Ishikawa (cell line): ENCODE data around the gene DHRS3.

ENCODE experiments used
- CEBPB ChIP-seq: IDR thresholded peaks from 2 replicates; pipeline ENCODE4 v1.6.1; 2012
- CREB1 ChIP-seq: IDR thresholded peaks from 2 replicates; pipeline ENCODE4 v1.6.1; 2012; ENCODE audit warnings: low read depth
- EGR1 ChIP-seq: IDR thresholded peaks from 2 replicates; pipeline ENCODE4 v1.6.1; 2012
- EP300 ChIP-seq: IDR thresholded peaks from 2 replicates; pipeline ENCODE4 v1.6.1; 2012; ENCODE audit warnings: borderline replicate concordance
- FOXM1 ChIP-seq: IDR thresholded peaks from 2 replicates; pipeline ENCODE4 v1.6.1; 2012; ENCODE audit warnings: low read depth, borderline replicate concordance
- NFIC ChIP-seq: IDR thresholded peaks from 2 replicates; pipeline ENCODE4 v1.6.1; 2012
- RAD21 ChIP-seq: IDR thresholded peaks from 2 replicates; pipeline ENCODE4 v1.6.1; 2012; ENCODE audit warnings: low read depth
- TAF1 ChIP-seq: IDR thresholded peaks from 2 replicates; pipeline ENCODE4 v1.6.1; 2012; ENCODE audit warnings: low read depth, mild to moderate bottlenecking
- TCF12 ChIP-seq: IDR thresholded peaks from 2 replicates; pipeline ENCODE4 v1.6.1; 2012; ENCODE audit warnings: low read depth
- TEAD4 ChIP-seq: IDR thresholded peaks from 2 replicates; pipeline ENCODE4 v1.6.1; 2012
- YY1 ChIP-seq: IDR thresholded peaks from 2 replicates; pipeline ENCODE4 v1.6.1; 2012; ENCODE audit warnings: low read depth
- ZBTB7A ChIP-seq: IDR thresholded peaks from 2 replicates; pipeline ENCODE4 v1.6.1; 2012; ENCODE audit warnings: low read depth
- TF ChIP-seq, protein P1 (sequence below): IDR thresholded peaks from 2 replicates; pipeline ENCODE4 v1.6.1; 2012
- TF ChIP-seq, protein P2 (sequence below): IDR thresholded peaks from 2 replicates; pipeline ENCODE4 v1.6.1; 2012; ENCODE audit warnings: low read depth, mild to moderate bottlenecking
- TF ChIP-seq, protein P3 (sequence below): IDR thresholded peaks from 2 replicates; pipeline ENCODE4 v1.6.1; 2012

The DHRS3 gene

DNA sequence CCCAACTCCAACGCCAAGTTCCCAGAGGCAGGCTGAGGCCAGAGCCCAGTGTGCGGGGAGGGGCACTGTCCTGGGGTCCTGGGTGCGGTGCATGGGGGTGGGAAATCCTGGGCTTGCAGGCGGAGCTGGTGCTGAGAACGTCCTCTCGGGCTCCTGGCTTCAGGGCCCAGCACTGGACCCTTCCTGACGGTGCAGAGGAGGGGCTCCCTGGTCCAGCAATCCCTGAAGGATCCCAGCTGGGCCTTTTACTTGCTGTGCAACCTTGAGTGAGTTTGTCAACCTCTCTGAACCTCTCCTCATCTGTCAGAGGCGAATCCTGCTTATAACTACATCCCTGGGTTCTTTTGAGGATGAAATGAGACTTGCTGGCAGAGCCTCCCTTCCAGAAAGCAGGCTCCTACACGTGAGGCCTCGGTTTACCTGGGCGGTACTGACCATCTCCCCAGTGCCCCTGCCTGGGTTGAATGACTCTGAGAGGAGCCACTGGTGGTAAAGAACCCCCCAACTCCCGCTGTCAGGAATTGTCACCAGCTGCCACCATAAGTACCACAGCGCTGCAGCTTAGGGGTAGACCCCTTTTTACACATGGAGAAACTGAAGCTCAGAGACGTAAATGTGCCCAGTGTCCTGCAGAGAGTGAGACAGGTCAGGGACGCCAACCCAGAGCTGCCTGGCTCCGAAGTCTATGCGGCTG is 77.3 kb downstream of the DHRS3 start:
- TF ChIP-seq TEAD4 (no peak), TAF1 (no peak), YY1 (no peak), RAD21 (no peak), TCF12 (no peak), EGR1 (no peak), EP300 (no peak), CREB1 (no peak), CEBPB (no peak), NFIC (no peak)
- TF ChIP-seq, protein P1, sequence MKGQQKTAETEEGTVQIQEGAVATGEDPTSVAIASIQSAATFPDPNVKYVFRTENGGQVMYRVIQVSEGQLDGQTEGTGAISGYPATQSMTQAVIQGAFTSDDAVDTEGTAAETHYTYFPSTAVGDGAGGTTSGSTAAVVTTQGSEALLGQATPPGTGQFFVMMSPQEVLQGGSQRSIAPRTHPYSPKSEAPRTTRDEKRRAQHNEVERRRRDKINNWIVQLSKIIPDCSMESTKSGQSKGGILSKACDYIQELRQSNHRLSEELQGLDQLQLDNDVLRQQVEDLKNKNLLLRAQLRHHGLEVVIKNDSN = no peak
- TF ChIP-seq, protein P2, sequence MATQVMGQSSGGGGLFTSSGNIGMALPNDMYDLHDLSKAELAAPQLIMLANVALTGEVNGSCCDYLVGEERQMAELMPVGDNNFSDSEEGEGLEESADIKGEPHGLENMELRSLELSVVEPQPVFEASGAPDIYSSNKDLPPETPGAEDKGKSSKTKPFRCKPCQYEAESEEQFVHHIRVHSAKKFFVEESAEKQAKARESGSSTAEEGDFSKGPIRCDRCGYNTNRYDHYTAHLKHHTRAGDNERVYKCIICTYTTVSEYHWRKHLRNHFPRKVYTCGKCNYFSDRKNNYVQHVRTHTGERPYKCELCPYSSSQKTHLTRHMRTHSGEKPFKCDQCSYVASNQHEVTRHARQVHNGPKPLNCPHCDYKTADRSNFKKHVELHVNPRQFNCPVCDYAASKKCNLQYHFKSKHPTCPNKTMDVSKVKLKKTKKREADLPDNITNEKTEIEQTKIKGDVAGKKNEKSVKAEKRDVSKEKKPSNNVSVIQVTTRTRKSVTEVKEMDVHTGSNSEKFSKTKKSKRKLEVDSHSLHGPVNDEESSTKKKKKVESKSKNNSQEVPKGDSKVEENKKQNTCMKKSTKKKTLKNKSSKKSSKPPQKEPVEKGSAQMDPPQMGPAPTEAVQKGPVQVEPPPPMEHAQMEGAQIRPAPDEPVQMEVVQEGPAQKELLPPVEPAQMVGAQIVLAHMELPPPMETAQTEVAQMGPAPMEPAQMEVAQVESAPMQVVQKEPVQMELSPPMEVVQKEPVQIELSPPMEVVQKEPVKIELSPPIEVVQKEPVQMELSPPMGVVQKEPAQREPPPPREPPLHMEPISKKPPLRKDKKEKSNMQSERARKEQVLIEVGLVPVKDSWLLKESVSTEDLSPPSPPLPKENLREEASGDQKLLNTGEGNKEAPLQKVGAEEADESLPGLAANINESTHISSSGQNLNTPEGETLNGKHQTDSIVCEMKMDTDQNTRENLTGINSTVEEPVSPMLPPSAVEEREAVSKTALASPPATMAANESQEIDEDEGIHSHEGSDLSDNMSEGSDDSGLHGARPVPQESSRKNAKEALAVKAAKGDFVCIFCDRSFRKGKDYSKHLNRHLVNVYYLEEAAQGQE = no peak

DNA sequence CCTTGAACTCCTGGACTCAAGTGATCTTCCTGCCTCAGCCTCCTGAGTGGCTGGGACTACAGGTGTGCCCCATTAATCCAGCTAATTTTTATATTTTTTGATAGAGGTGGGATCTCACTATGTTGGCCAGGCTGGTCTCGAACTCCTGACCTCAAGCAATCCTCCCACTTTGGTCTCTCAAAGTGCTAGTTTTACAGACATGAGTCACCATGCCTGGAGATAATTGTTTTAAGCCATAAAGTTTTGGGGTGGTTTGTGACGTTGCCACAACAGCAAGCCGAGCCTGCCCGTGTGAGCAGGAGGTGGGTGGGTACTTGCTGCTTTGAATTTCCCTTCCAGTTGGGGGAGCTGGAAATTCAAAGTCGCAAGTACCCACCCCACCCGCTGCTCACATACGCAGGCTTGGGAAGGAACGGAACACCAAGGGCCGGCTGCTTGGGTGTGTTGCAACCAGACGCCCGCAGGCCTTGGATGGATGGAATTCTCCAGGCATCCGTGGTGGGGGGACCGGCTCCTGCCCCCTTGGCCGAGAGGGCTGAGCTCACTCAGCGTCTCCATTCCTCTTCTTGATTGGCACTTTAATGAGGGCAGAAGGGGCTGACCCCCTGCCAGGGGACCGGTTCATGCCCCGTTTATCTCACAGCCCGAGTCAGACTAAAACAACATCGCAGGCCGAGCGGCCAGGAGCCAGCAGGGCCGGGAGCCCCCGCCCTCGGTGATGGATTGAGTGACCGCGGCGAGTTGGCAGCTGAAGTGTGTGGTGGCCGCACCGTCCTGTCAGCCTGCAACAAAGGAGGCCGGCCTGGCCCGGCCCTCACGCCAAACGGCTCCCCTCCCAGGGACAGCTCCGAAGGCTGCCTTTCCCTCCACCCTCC is 78.1 kb downstream of the DHRS3 start:
- peak; percentile 90 for TF ChIP-seq EP300
- TF ChIP-seq FOXM1 = peak; percentile 53; the same call in 1 of the 2 replicates
- TF ChIP-seq TEAD4 = peak; percentile 52; the same call in 1 of the 2 replicates
- TF ChIP-seq, protein P1 = no peak
- TF ChIP-seq, protein P2 = no peak
- peak; percentile 91 for TF ChIP-seq CEBPB
- peak; percentile 87 for TF ChIP-seq NFIC
- TF ChIP-seq TAF1 = 0 out of 2 replicates have a peak, but pooled peaks have one; percentile 26
- TF ChIP-seq EGR1 = no peak
- peak; percentile 77 for TF ChIP-seq ZBTB7A
- TF ChIP-seq TCF12 = peak; percentile 83
- TF ChIP-seq YY1 = no peak
- TF ChIP-seq RAD21 = peak; percentile 10; the same call in 1 of the 2 replicates

DNA sequence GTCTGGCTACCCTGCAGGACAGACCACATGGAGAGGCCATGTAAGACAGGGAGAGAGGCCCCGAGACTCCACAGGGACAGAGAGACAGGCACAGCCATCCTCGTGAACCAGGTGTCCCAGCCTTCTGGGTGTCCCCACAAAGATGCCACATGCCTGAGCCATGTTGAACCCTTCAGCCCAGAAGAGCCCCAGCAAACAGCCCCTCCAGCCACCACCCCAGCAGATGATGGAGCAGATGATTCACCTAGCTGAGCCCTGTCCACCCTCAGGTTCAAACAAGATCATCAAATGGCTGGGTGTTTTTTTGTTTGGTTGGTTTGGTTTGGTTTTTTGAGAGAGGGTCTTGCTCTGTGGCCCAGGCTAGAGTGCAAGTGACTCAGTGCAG is 78.7 kb downstream of the DHRS3 start:
- TF ChIP-seq EGR1 (no peak), CREB1 (no peak), YY1 (no peak), EP300 (no peak), NFIC (no peak), TEAD4 (no peak), ZBTB7A (no peak), RAD21 (no peak), TAF1 (no peak)
- TF ChIP-seq, protein P2 = no peak
- TF ChIP-seq, protein P3, sequence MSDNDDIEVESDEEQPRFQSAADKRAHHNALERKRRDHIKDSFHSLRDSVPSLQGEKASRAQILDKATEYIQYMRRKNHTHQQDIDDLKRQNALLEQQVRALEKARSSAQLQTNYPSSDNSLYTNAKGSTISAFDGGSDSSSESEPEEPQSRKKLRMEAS = no peak
- TF ChIP-seq, protein P1 = no peak
